ENCODE data around the gene GNB4.

Gene GNB4

GRCh38 chr3:179436517-179436916 lies 14.8 kb downstream of the GNB4 start:
- no peak for DNase-seq (ENCODE audit: low spot score)

- no peak for DNase-seq (ENCODE audit: low spot score)
Measured at GRCh38 chr3:179432451-179432850, 18.8 kb downstream of the GNB4 start.

DNA sequence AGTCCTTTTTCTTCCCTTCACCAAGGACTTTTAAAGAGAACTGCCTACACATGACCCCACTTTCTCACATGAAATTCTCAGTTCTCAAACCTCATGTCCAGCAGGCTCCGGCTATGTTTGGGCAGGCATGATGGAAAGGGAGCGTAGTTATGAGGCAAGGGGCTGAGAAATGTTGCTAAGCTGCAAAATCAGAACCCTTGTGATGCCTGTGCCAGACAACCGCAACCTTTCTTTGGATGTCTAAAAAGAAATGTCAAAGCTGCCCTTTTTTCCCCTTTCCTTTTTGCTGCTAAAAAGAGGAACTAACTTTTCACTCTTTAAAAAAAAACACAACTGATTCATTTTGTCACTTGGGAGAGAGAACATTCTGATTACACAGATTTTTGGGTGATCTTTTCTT lies 19.2 kb downstream of the GNB4 start:
- DNase-seq (ENCODE audit: low spot score): no peak

- DNase-seq (ENCODE audit: low spot score): peak; percentile 68
Measured at GRCh38 chr3:179430277-179430870, 20.9 kb downstream of the GNB4 start.

- no peak for DNase-seq (ENCODE audit: low spot score)
Measured at GRCh38 chr3:179428876-179429548, 22.3 kb downstream of the GNB4 start.

GRCh38 chr3:179425075-179425474 lies 26.2 kb downstream of the GNB4 start:
- DNase-seq (ENCODE audit: low spot score): no peak

DNA sequence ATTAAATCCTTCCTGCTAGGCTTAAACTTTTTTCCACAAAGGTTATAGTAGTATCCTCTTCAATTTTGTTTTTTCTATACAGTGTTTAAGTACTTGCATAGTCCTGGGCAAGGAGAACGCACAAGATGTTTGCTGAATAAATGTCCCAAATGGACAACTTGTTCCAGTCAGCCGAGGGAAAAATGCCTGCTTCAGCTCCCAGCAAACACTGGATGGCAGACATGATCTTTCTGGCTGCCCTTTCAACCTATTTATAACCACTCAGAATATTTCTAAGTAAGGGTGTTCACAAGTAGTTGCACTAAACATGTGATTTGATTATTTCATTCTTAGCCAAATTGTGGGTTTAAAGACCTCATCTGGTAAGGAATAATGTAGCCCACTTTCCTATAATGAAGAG lies 29.8 kb downstream of the GNB4 start:
- peak; percentile 3 for DNase-seq (ENCODE audit: low spot score)

DNA sequence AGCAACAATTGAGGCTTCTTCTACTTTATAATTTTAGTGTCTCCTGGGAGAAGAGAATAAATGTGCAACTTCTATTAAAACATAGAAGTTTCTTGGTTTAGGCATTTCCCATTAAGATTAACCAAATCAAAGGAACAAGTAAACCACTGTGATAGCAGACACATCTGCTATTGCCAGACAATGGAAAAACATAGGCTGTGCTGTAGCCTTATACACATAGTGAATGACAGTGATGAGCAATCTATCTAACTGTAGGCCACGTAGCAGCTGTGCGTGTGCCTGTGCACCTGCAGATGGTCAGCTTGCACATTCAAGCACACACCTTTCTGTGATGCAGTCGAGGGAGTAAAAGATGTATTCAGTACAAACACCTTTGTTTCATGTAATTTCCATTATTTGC lies 32.7 kb downstream of the GNB4 start:
- no peak for DNase-seq (ENCODE audit: low spot score)

DNA sequence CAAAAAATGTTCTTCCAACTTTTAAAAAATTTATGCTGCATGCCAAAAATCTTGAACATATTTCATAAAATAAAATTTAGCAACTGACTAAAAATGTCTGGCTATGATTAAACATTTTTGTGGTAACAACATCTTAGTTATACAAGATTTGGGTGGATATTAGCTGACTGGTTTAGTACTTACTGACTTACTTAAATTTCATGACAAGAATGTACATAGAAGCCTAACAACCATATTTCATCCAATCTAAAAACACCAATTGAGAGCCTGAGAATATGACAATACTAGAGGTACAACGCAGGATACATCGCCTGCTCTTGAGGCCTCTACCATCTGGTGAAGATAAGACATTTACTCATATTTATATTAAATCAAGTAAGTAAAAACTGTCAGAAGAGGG lies 34.6 kb downstream of the GNB4 start:
- no peak for DNase-seq (ENCODE audit: low spot score)

DNA sequence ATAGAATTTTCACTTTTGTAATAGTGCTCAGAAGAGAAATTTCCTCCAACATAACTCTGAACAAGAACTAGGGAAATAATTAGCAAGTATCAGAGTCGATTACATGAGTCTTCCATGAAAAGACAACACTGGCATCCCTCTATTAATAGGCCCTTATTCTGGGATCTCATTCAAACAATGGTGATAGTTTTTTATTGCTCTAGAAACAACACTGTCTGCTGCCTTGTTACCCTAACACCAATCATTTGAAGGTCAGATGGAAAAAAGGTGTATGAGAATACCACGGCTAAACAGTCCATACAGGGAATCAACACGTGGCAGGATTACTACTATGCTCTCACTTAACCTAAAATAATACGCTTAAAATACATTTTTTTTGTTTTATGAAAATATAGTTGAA lies 35.9 kb downstream of the GNB4 start:
- DNase-seq (ENCODE audit: low spot score): no peak

DNA sequence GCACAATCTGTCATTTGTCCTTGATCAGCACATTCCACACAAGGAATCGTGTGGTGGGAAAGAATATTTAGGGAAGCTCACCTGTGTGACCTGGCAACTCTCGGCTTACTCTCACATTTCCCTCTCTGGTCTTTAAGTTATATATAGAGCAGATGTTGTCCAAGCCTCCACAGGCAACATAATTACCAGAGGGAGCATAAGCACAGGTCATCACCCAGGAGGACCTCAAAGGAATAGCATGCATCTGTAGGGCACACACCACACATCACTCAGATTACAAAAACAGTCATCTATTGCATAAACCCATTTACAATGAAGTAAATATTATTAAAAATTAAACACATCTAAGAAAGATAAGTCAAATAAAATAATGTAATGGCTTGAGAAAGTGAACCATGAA lies 36.5 kb downstream of the GNB4 start:
- DNase-seq (ENCODE audit: low spot score): no peak

DNA sequence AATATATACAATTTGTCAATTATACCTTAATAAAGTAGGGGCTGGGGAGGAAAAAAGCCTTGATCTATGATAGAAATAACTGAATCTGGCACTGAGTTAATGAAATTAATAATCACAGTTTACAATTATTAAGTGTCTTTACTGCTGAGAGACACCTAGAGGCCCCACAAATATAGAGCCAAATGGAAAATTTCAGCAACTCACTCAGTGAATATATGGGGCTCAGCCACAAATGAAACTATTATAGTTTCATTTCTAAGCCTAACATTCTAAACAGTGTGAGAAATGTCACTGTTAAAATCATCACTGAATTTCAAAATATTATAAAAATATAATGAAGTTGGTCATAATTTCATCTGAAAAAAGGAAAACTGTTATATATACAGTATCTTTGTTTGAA lies 40.3 kb downstream of the GNB4 start:
- no peak for DNase-seq (ENCODE audit: low spot score)

DNA sequence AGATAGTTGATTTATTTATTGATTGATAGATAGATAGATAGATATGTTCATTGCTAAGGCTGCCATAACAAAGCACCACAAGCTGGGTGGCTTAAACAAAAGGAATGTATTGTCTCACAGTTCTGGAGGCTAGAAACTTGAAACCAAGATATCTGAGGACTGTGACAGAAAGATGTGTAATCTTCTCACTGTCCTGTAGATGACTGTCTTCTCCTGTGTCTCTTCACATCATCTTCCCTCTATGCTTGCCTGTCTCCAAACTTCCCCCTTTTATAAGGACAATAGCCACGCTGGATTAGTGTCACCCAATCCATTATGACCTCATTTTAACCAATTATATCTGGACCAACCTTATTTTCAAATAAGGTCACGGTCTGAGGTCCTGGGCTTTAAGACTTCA lies 40.9 kb downstream of the GNB4 start:
- peak; percentile 1 for DNase-seq (ENCODE audit: low spot score)

GRCh38 chr3:179404307-179404706 lies 47.0 kb downstream of the GNB4 start:
- DNase-seq (ENCODE audit: low spot score): no peak

GRCh38 chr3:179402963-179403362 lies 48.3 kb downstream of the GNB4 start:
- no peak for DNase-seq (ENCODE audit: low spot score)

- no peak for DNase-seq (ENCODE audit: low spot score)
Measured at GRCh38 chr3:179401561-179401960, 49.7 kb downstream of the GNB4 start.

DNA sequence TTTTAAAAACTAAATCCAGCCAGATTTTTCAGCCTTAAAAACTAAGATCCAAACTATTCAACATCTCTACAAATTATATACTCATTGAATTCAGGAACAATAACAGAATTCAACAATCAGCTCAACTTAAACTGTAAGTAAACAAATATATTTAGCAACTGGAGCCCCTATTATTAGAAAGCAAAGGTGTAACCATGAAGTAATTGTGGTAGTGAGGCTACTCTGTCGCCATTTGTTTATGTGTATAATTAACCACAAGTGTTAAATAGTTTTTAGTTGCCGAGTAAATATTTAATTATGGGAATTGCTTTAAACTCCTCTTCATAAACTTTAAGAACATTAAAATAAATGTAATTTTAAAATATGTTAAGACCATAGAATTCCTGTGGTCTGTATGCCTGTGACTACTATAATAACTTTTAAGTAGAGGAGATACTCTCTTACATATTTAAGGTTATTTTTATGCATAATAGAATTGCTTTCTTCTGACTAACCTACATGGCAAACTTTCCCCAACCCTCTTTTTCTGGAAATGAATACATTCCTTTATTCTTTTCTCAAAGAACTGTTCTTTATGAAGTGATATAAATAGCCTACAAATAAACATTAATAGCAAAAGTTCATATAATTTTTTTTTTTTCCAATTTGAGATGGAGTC lies 52.6 kb downstream of the GNB4 start:
- DNase-seq (ENCODE audit: low spot score): no peak

DNA sequence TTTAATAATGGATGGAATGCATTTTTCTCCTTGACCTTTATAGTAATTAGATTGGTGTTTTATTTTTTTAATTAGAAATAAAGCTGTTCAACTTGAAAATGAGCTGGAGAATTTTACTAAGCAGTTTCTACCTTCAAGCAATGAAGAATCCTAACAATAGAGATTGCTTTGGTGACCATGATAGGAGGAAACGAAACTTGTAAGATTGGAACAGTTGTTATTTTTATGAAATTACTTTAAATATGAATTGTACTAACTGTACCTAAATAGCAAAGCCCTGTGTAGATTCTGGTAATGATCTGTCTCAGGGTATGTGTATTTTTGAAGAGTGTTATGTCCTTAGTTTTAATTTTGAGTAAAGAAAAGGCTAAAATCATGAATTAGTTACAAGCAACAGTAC lies 59.4 kb downstream of the GNB4 start:
- DNase-seq (ENCODE audit: low spot score): no peak

GRCh38 chr3:179376474-179376873 lies 74.8 kb downstream of the GNB4 start:
- DNase-seq (ENCODE audit: low spot score): no peak

GRCh38 chr3:179375091-179375999 lies 75.9 kb downstream of the GNB4 start:
- no peak for DNase-seq (ENCODE audit: low spot score)

- DNase-seq (ENCODE audit: low spot score): no peak
Measured at GRCh38 chr3:179373938-179374337, 77.3 kb downstream of the GNB4 start.

GRCh38 chr3:179369621-179370020 lies 81.6 kb downstream of the GNB4 start:
- DNase-seq (ENCODE audit: low spot score): no peak

GRCh38 chr3:179363332-179363731 lies 87.9 kb downstream of the GNB4 start:
- DNase-seq (ENCODE audit: low spot score): no peak
